ENCODE measurements around the gene SKP1. TPM values are rescaled to one million over a fixed set of nuclear protein-coding genes. Genes with fewer than 3 reads are reported as not detected.

SKP1 gene
- total RNA-seq, 1 experiment from 2014 or later, result 348 TPM

GRCh38 chr5:134127376-134127861 is 49.3 kb downstream of the SKP1 start:
- no peak overlapping the region for H3K4me3 Mint-ChIP-seq
- no peak for TF ChIP-seq CTCF (conservative IDR thresholded peaks at IDR 0.05)
- no peaks in the 10 kb centered on the region; the same call in 1 of the 2 replicates for H3K27me3 Mint-ChIP-seq (ENCODE audit: low read depth)
- Histone ChIP-seq H3K23me2 (ENCODE audit: insufficient read length, low read depth, low read length, poor library complexity, severe bottlenecking) (no peaks in the 10 kb centered on the region), H4K5ac (ENCODE audit: insufficient read length, low read depth, low read length) (no peak overlapping the region), H3K4me1 (ENCODE audit: insufficient read depth, low read length) (no peaks in the 10 kb centered on the region), H2BK5ac (ENCODE audit: insufficient read length, low read length) (no peak overlapping the region), H3K56ac (ENCODE audit: insufficient read length, low read depth, low read length) (no peak overlapping the region), H3K4me2 (ENCODE audit: insufficient read depth, insufficient read length, low read length) (no peak overlapping the region), H2BK15ac (ENCODE audit: low read depth, low read length) (no peak overlapping the region), H2AFZ (ENCODE audit: low read length) (no peak overlapping the region), H2AK5ac (ENCODE audit: insufficient read length, low read length) (no peak overlapping the region), H4K20me1 (ENCODE audit: control insufficient read depth, insufficient read depth, insufficient read length) (peaks cover 3% of the 10 kb centered on the region), H3K9ac (ENCODE audit: extremely low read depth, insufficient read length, low read length) (no peak overlapping the region), H3K79me2 (ENCODE audit: insufficient read depth, low read length) (no peaks in the 10 kb centered on the region), H3K9me3 (ENCODE audit: control insufficient read depth, low read depth, low read length) (no peaks in the 10 kb centered on the region), H2BK12ac (ENCODE audit: insufficient read length, low read depth, low read length) (no peak overlapping the region), H3K18ac (ENCODE audit: insufficient read length, low read depth, low read length) (no peak overlapping the region), H4K8ac (replicated peaks; ENCODE audit: insufficient read length, low read depth, low read length) (no peak overlapping the region), H2BK120ac (ENCODE audit: low read depth, low read length, poor library complexity, severe bottlenecking) (no peak overlapping the region), H3K4ac (ENCODE audit: low read depth, low read length) (no peak overlapping the region), H3T11ph (ENCODE audit: low read length) (no peak overlapping the region), H3K27me3 (ENCODE audit: insufficient read depth, low read length) (no peaks in the 10 kb centered on the region), H3K79me1 (ENCODE audit: insufficient read depth, low read depth, low read length, poor library complexity, severe bottlenecking) (no peaks in the 10 kb centered on the region), H3K14ac (ENCODE audit: insufficient read depth, low read length) (no peak overlapping the region; the same call in 1 of the 2 replicates), H3K27ac (ENCODE audit: insufficient read length, low read depth, low read length) (no peak overlapping the region), H4K91ac (ENCODE audit: insufficient read length, low read depth, low read length) (no peak overlapping the region), H3K23ac (ENCODE audit: insufficient read length, low read depth, low read length) (no peak overlapping the region), H2BK20ac (ENCODE audit: low read depth, low read length, poor library complexity, severe bottlenecking) (no peak overlapping the region)
- DNase-seq, result no peak
- WGBS (ENCODE audit: extremely low coverage, insufficient read length, low lambda C conversion rate), result no CpG with 5 or more reads among the region's 15 CpGs
- no peaks in the 10 kb centered on the region; a peak in 3 of 7 replicates for H3K36me3 Mint-ChIP-seq (ENCODE audit: insufficient read depth in 1 of 3, low read depth in 3 of 3)
- H3K4me1 Mint-ChIP-seq, result peaks cover 0 to 3% of the 10 kb centered on the region in 2 experiments; a peak in 3 of 4 replicates
- H3K9me3 Mint-ChIP-seq, result no peaks in the 10 kb centered on the region
- H3K27ac Mint-ChIP-seq, result peak overlapping the region in 1 of 3 experiments; percentile 18; a peak in 1 of 7 replicates
